Heart left ventricle (tissue), 16 donors: ENCODE measurements around the gene ATF7. TPM values are rescaled to one million over a fixed set of nuclear protein-coding genes. Genes with fewer than 3 reads are reported as not detected.

ENCODE experiments used
- ATAC-seq, 4 donors: fragments of 200-7000 bp; cut with Tn5 transposase; one replicate each; pipeline ENCODE4 v1.9.1; 2020 to 2022; ENCODE audit warnings: moderate library complexity in 4 of 4, mild to moderate bottlenecking in 3 of 4, moderate number of reproducible peaks in 1 of 4
- DNase-seq, 5 donors: peaks; one replicate each; pipeline ENCODE4 v3.0.0-alpha.2; 2020
- H3K27ac ChIP-seq, 12 donors: fragments of 200-600 bp; sonication (generic) in 4 of 12; one replicate each; pipeline versions ENCODE4 v1.5.0 to v1.8.0; 2016 to 2022; ENCODE audit warnings: mild to moderate bottlenecking in 2 of 12
- H3K27me3 ChIP-seq, 9 donors: fragments of 200-600 bp; sonication (generic) in 2 of 9; one replicate each; pipeline versions ENCODE4 v1.5.1 to v1.8.0; 2016 to 2022; ENCODE audit warnings: mild to moderate bottlenecking in 3 of 9
- H3K36me3 ChIP-seq, 9 donors: fragments of 200-600 bp; sonication (generic) in 2 of 9; one replicate each; pipeline versions ENCODE4 v1.5.0 to v1.8.0; 2018 to 2022; ENCODE audit warnings: mild to moderate bottlenecking in 2 of 9
- H3K4me1 ChIP-seq, 12 donors: fragments of 200-600 bp; sonication (generic) in 4 of 12; one replicate each; pipeline versions ENCODE4 v1.5.0 to v1.8.0; 2016 to 2022; ENCODE audit warnings: mild to moderate bottlenecking in 3 of 12
- H3K4me3 ChIP-seq, 12 donors: fragments of 200-600 bp; sonication (generic) in 4 of 12; one replicate each; pipeline versions ENCODE4 v1.5.0 to v1.8.0; 2017 to 2022; ENCODE audit warnings: mild to moderate bottlenecking in 9 of 12, moderate library complexity in 4 of 12
- H3K9me3 ChIP-seq, 12 donors: fragments of 200-600 bp; sonication (generic) in 4 of 12; one replicate each; pipeline versions ENCODE4 v1.5.0 to v1.8.0; 2016 to 2022; ENCODE audit warnings: mild to moderate bottlenecking in 1 of 12
- POLR2A ChIP-seq, 2 donors: fragments of 450-650 bp; IDR thresholded peaks; one replicate each; pipeline ENCODE4 v1.6.1; 2017; ENCODE audit warnings: antibody characterized with exemption in 2 of 2, mild to moderate bottlenecking in 2 of 2, moderate library complexity in 2 of 2
- WGBS, 4 donors: extraction: QIAGEN DNeasy Blood & Tissue Kit in 2 of 4; methylation state at CpG; one replicate each; pipeline versions ENCODE4 v1.1.5 to v1.1.7; 2013 to 2018; 5-methylcytosine and 5-hydroxymethylcytosine counted together
- intact Hi-C, 10 donors: fragments of 100-400 bp; cut with DNase I; formaldehyde crosslinking; loops; one replicate each; pipeline versions ENCODE4 v1.11.1 to v1.14.2; 2022
- polyA plus RNA-seq, 2 donors: library from polyadenylated mRNA; stranded (reverse); fragments of 200-250 nt; gene quantifications; one replicate each; pipeline ENCODE4 v1.2.3, GENCODE V29; 2013
- total RNA-seq, 9 donors: library from RNA; depleted of rRNA in 2 of 9; stranded (reverse); fragments of >200 nt in 2 of 9; fragmentation: NEBNext Ultra II Directional in 3 of 9; extraction: Animal tissue kit (Norgen Biotek cat#: 25700) in 3 of 9; gene quantifications; one replicate each; pipeline versions ENCODE4 v1.1.0 to v1.2.4, GENCODE V29; 2016 to 2023
- TF ChIP-seq, protein P1 (sequence below), 12 donors: fragments of 200-600 bp; sonication (generic) in 4 of 12; IDR thresholded peaks; one replicate each; pipeline versions ENCODE4 v1.5.0 to v1.8.0; 2018 to 2022; ENCODE audit warnings: antibody characterized with exemption in 12 of 12, mild to moderate bottlenecking in 5 of 12
- donor health status: ischemic (EF 13 %, LVEDD 7.1; RV severe dilation, severe dysfunction).
- donor health status: healthy with polysubstance abuse.
- donor health status: DM: no; HTN: yes; CAD: no.
- donor health status: DM: no; HTN: no; CAD: no.
- donor health status: ischemic (EF 25% LVEDD 6.9; RV normal size, moderate dysfunction).
- donor health status: ischemic (EF 25% LVEDD 5.7; RV mildly dilated, moderate dysfunction).
- donor health status: healthy.
- donor health status: DM: yes; HTN: yes; CAD: no.
- donor health status: ischemic (EF 35%, LVEDD 5.7; RV mildly dilated, moderate dysfunction).
- donor health status: nonischemic (EF 11% LVEDD 7.7; RV severe dilation, severe dysfunction).
- donor health status: DM: yes; HTN: yes; CAD: no.
- donor health status: PGD.
- donor health status: ischemic (EF 29% LVEDD 5.4; RV normal size, mild dysfunction).
- donor health status: nonischemic (EF 23%, LVEDD 6.1; RV moderate dilation, normal function).

The ATF7 gene
- total and polyA plus RNA-seq, 11 donors: 20.0 to 43.2 (median 31.8) TPM

DNA sequence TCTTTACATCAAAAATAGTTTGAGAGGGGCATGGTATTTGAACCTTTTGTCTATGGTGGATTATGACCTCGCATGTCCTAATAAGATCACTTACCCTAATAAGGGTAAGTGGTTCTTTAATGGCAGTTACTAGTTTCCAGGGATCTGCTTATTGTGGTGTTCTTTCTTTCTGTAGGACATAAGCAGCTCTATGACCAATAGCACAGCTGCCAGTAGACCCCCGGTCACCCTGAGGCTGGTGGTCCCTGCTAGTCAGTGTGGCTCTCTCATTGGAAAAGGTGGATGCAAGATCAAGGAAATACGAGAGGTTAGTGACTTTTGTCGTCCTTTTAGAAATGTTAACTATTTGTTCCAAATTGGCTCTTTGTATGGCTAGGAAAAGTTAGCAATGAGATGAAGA is 167.1 kb downstream of the ATF7 start:
- WGBS, 4 donors: 54 to 71% (median 63%) methylated on average over 4 of the region's 4 CpGs
- H3K4me3 ChIP-seq: no peak overlapping the region
- no peaks in the 10 kb centered on the region for H3K9me3 ChIP-seq
- intact Hi-C loops: loop anchor here in 2 of 10 donors (2.0 to 5.0 kb wide), 2 partner anchors 16 to 38 kb away; partner anchors contain the start of gene MAP3K12 (in 1 of the 2)
- ATAC-seq: no peak
- no peaks in the 10 kb centered on the region for H3K27me3 ChIP-seq
- TF ChIP-seq, protein P1, sequence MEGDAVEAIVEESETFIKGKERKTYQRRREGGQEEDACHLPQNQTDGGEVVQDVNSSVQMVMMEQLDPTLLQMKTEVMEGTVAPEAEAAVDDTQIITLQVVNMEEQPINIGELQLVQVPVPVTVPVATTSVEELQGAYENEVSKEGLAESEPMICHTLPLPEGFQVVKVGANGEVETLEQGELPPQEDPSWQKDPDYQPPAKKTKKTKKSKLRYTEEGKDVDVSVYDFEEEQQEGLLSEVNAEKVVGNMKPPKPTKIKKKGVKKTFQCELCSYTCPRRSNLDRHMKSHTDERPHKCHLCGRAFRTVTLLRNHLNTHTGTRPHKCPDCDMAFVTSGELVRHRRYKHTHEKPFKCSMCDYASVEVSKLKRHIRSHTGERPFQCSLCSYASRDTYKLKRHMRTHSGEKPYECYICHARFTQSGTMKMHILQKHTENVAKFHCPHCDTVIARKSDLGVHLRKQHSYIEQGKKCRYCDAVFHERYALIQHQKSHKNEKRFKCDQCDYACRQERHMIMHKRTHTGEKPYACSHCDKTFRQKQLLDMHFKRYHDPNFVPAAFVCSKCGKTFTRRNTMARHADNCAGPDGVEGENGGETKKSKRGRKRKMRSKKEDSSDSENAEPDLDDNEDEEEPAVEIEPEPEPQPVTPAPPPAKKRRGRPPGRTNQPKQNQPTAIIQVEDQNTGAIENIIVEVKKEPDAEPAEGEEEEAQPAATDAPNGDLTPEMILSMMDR (IDR thresholded peaks at IDR 0.05): no peak
- no peak for TF ChIP-seq POLR2A (IDR thresholded peaks at IDR 0.05)
- no peak for DNase-seq
- no peak overlapping the region for H3K27ac ChIP-seq
- H3K36me3 ChIP-seq: peaks cover 8 to 100% (median 100%) of the 10 kb centered on the region in 9 donors
- peaks cover 6 to 75% (median 47%) of the 10 kb centered on the region in 12 donors for H3K4me1 ChIP-seq

Other genes with a start within 250 kb of the ATF7 start
- gene SP1, start 246.2 kb downstream of the ATF7 start, total RNA-seq: 10 to 100 TPM; 22.9 to 48.8 (median 34.7) TPM
- 10 to 100 TPM in 1 of 2 donors, 1 to 10 TPM in 1; 7.9 to 13.8 TPM for gene SP1, start 246.2 kb downstream of the ATF7 start, polyA plus RNA-seq
- gene AMHR2, start 202.5 kb downstream of the ATF7 start, total RNA-seq: 1 to 10 TPM in 2 of 9 donors, under 1 TPM in 2, not detected in 5; 0.30 to 2.2 (median 0.78) TPM
- under 1 TPM in 1 of 2 donors, not detected in 1; 0.57 TPM for gene AMHR2, start 202.5 kb downstream of the ATF7 start, polyA plus RNA-seq
- gene PRR13, start 184.6 kb downstream of the ATF7 start, total RNA-seq: 100 to 1,000 TPM in 1 of 9 donors, 10 to 100 TPM in 8; 25.7 to 100 (median 53.1) TPM
- 100 to 1,000 TPM in 1 of 2 donors, 10 to 100 TPM in 1; 39.5 to 121 TPM for gene PRR13, start 184.6 kb downstream of the ATF7 start, polyA plus RNA-seq
- 100 to 1,000 TPM; 293 to 642 (median 559) TPM for gene PCBP2, start 174.3 kb downstream of the ATF7 start, total RNA-seq
- 100 to 1,000 TPM; 290 to 343 TPM for gene PCBP2, start 174.3 kb downstream of the ATF7 start, polyA plus RNA-seq
- 10 to 100 TPM in 2 of 9 donors, 1 to 10 TPM in 7; 3.3 to 12.6 (median 4.2) TPM for gene MAP3K12, start 126.9 kb downstream of the ATF7 start, total RNA-seq
- 1 to 10 TPM; 4.5 to 6.5 TPM for gene MAP3K12, start 126.9 kb downstream of the ATF7 start, polyA plus RNA-seq
- gene TARBP2, start 125.1 kb downstream of the ATF7 start, total RNA-seq: 10 to 100 TPM in 5 of 9 donors, 1 to 10 TPM in 4; 7.8 to 19.5 (median 10.1) TPM
- gene TARBP2, start 125.1 kb downstream of the ATF7 start, polyA plus RNA-seq: 10 to 100 TPM; 12.6 to 23.5 TPM
- gene NPFF, start 118.9 kb downstream of the ATF7 start, total RNA-seq: not detected
- not detected for gene NPFF, start 118.9 kb downstream of the ATF7 start, polyA plus RNA-seq
- 100 to 1,000 TPM; 392 to 753 (median 520) TPM for gene ATP5MC2, start 49.7 kb upstream of the ATF7 start, total RNA-seq
- 100 to 1,000 TPM; 598 to 748 TPM for gene ATP5MC2, start 49.7 kb upstream of the ATF7 start, polyA plus RNA-seq
- 100 to 1,000 TPM; 183 to 352 (median 205) TPM for gene CALCOCO1, start 101.1 kb upstream of the ATF7 start, total RNA-seq
- 100 to 1,000 TPM in 1 of 2 donors, 10 to 100 TPM in 1; 86.7 to 178 TPM for gene CALCOCO1, start 101.1 kb upstream of the ATF7 start, polyA plus RNA-seq
- gene CISTR, start 125.6 kb upstream of the ATF7 start, total RNA-seq: 1 to 10 TPM in 7 of 9 donors, under 1 TPM in 1, not detected in 1; 0.68 to 4.4 (median 2.3) TPM
- 1 to 10 TPM in 1 of 2 donors, under 1 TPM in 1; 0.24 to 2.5 TPM for gene CISTR, start 125.6 kb upstream of the ATF7 start, polyA plus RNA-seq